ENCODE results near the gene ORAI1. TPM values are rescaled to one million over a fixed set of nuclear protein-coding genes. Genes with fewer than 3 reads are reported as not detected.
"Not testable (repeated sequence)": the region's sequence is repeated elsewhere in the genome, so short reads cannot be mapped to it uniquely, and the experiment has no call there.

Gene ORAI1
- total and polyA plus RNA-seq, 9 donors = 3.4 to 18.4 (median 12.3) TPM

DNA sequence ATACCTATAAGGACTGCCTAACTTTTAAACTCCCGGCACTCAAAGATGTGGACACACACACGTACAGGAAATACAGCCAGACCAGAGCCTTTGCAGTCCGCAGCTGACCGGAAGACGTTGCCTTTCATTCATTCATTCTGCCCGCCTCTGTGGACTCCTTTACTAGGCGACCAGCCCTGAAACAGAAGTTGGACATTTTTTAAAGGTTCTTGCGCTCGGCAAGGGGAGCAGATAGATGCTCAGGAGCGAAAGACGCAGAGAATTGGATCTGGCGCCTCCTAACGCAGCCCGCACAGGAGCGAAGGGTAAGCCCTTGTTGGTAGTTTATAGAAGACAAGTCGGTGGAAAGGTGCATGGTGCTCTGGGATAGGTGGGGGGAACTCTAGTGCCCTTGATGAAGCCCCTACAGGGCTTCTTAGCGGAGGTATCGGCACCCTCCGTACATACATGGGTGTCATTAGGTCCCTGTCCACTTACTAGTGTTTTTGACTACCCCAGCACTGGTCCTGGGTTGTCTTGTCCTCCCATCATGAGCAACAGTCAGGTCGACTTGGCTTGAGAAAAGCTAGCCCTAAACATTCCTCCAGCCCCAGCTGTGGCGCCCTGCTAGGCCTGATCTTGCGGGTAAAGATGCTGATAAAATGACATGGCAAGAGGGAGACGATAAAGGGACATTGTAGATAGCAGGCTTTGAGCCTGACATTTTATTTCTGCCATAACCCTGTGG lies 45.2 kb upstream of the ORAI1 start, which contains the start of gene KDM2B:
TSS of gene KDM2B (minus strand) at position 65 of the 727 bp plus-strand sequence. CDS start 112 bp downstream, outside the sequence.
- TF ChIP-seq POLR2A (IDR thresholded peaks at IDR 0.05) (no peak), EP300 (IDR thresholded peaks at IDR 0.05) (no peak)
- TF ChIP-seq, protein P1, sequence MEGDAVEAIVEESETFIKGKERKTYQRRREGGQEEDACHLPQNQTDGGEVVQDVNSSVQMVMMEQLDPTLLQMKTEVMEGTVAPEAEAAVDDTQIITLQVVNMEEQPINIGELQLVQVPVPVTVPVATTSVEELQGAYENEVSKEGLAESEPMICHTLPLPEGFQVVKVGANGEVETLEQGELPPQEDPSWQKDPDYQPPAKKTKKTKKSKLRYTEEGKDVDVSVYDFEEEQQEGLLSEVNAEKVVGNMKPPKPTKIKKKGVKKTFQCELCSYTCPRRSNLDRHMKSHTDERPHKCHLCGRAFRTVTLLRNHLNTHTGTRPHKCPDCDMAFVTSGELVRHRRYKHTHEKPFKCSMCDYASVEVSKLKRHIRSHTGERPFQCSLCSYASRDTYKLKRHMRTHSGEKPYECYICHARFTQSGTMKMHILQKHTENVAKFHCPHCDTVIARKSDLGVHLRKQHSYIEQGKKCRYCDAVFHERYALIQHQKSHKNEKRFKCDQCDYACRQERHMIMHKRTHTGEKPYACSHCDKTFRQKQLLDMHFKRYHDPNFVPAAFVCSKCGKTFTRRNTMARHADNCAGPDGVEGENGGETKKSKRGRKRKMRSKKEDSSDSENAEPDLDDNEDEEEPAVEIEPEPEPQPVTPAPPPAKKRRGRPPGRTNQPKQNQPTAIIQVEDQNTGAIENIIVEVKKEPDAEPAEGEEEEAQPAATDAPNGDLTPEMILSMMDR (IDR thresholded peaks at IDR 0.05) = no peak
- Histone ChIP-seq H3K27me3 (no peaks in the 10 kb centered on the region), H3K9me3 (no peaks in the 10 kb centered on the region), H3K36me3 (no peaks in the 10 kb centered on the region), H3K4me1 (ENCODE audit: insufficient read depth) (peaks cover 13% of the 10 kb centered on the region), H3K27ac (peak within 1 kb of the TSS; percentile 56 to 84), H3K4me3 (peak within 1 kb of the TSS; percentile 43)
- WGBS, 3 donors = 14 to 20% (median 14%) methylated on average over 23 of the region's 23 CpGs
- intact Hi-C loops (cut with DNase I) = no loop called here
- peak in 2 of 5 donors; percentile 39 to 42 for DNase-seq

DNA sequence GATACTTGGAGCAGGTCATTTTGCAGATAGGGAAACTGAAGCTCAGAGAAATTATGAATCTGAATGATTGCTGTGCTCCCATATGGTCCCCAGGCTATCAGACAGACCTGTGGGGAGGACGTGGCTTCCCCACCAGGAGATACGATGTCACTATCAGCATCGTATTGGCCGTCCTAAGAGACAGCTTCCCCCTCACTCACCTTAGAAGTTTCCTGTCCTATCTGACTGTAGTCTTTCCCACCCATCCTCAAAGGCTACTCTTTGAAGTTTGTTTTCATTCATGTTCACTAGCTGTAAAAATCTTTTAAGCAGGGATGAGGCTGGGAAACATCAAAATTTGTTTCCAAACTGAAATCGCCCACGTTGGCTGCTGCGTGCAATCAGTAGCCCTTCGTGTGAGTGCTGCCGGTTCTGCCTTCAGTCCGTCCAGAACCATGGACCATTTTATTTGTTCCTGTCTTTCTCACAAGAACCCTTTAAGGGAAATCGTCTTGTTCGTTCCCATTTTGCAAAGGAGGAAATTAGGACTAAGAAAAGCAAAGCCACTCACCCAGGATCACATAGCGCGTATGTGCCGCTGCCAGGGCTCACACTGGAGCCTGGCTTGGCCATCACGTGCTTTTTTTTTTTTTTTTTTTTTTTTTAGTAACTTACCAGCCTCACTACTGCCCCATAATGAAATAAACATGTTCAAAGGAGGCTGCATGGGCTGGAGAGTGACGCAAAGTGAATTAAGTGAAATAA lies 44.5 kb upstream of the ORAI1 start:
- peak overlapping the region; percentile 5 for H3K4me3 ChIP-seq
- H3K27ac ChIP-seq = peak overlapping the region; percentile 35 to 84
- peaks cover 10% of the 10 kb centered on the region for H3K4me1 ChIP-seq (ENCODE audit: insufficient read depth)
- TF ChIP-seq POLR2A (IDR thresholded peaks at IDR 0.05) (no peak), EP300 (IDR thresholded peaks at IDR 0.05) (no peak)
- TF ChIP-seq, protein P1 (IDR thresholded peaks at IDR 0.05) = no peak
- H3K9me3 ChIP-seq = no peaks in the 10 kb centered on the region
- WGBS, 3 donors = 8 to 12% (median 11%) methylated on average over 17 of the region's 17 CpGs
- intact Hi-C loops (cut with DNase I) = no loop called here
- H3K36me3 ChIP-seq = no peaks in the 10 kb centered on the region
- peak in 2 of 5 donors; percentile 35 to 48 for DNase-seq
- no peaks in the 10 kb centered on the region for H3K27me3 ChIP-seq

DNA sequence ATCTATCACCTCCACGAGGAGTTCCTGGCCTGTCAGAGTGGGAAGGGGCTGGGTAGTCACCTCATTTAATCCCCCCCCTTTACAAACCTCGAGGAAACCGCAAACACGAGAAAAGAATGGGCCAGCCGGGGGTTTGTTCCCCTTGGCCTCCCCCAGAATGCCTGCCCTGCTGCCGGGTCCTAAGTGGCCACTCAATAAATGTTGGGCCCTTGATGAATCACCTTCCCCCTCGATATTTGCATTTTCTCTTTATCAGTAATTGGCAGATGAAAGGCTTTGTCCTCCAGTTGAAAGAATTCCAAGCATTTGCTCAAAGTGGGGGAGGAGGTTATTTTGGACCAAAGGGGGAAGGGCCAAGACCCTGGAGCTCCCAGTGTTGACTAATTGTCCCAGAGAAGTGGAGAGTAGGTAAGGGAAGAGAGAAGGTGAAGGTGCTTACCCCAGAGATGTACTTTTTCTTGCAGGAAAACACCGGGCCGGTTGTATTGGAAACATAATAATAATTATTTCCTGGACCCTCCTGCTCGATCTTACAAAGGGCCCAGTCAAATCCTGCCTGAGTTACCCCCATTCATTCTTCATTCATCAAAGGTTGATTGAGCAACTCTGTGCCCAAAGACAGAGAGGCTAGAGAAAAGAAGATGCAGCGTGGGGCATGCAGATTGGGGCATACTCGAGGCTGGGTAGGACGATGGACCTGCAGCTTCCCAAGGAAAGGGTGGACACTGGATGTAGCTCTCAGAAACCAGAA lies 43.6 kb upstream of the ORAI1 start:
- Histone ChIP-seq H3K27ac (peak overlapping the region in 1 of 2 donors; percentile 35), H3K36me3 (no peaks in the 10 kb centered on the region), H3K27me3 (no peaks in the 10 kb centered on the region), H3K4me3 (no peak overlapping the region), H3K4me1 (ENCODE audit: insufficient read depth) (peaks cover 5% of the 10 kb centered on the region), H3K9me3 (no peaks in the 10 kb centered on the region)
- intact Hi-C loops (cut with DNase I) = no loop called here
- DNase-seq = no peak
- TF ChIP-seq, protein P1 (IDR thresholded peaks at IDR 0.05) = no peak
- TF ChIP-seq EP300 (IDR thresholded peaks at IDR 0.05) = no peak
- no peak for TF ChIP-seq POLR2A (IDR thresholded peaks at IDR 0.05)
- WGBS, 3 donors = 30 to 35% (median 32%) methylated on average over 13 of the region's 13 CpGs

DNA sequence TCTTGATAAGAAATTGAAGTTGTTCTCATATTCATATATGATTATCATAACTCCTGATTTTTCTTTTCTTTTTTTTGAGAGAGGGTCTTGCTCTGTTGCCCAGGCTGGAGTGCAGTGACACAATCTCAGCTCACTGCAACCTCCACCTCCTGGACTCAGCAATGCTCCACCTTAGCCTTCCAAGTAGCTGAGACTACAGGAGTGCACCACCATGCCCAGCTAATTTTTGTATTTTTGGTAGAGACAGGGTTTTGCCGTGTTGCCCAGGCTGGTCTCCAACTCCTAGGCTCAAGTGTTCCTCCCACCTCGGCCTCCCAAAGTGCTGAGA lies 43.0 kb upstream of the ORAI1 start:
- DNase-seq; H3K36me3 ChIP-seq; H3K27ac ChIP-seq; H3K9me3 ChIP-seq; H3K27me3 ChIP-seq; H3K4me1 ChIP-seq (ENCODE audit: insufficient read depth); intact Hi-C loops (cut with DNase I); H3K4me3 ChIP-seq: not testable (repeated sequence)
- 83 to 88% (median 87%) methylated on average over 2 of the region's 2 CpGs for WGBS, 3 donors

DNA sequence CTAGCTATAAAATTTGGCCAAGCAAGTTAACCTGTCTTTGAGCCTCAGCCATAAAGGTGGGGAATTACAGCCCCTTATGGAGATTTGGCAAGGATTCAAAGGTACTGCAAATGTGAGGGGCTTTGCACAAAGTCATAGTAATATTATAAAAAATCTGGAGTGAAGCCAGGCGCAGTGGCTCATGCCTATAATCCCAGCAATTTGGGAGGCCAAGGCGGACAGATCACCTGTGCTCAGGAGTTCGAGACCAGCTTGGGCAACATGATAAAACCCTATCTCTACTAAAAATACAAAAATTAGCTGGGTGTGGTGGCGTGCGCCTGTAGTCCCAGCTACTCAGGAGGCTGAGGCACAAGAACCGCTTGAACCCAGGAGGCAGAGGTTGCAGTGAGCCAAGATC lies 41.4 kb upstream of the ORAI1 start:
- intact Hi-C loops (cut with DNase I); H3K4me3 ChIP-seq: not testable (repeated sequence)

More for the DNA sequence above, 41.4 kb upstream of the ORAI1 start:
- not testable (repeated sequence) for DNase-seq; H3K27me3 ChIP-seq; H3K9me3 ChIP-seq; H3K27ac ChIP-seq; H3K36me3 ChIP-seq; H3K4me1 ChIP-seq (ENCODE audit: insufficient read depth)
- 92 to 95% (median 92%) methylated on average over 6 of the region's 6 CpGs for WGBS, 3 donors

All from ovary (tissue), 9 donors.